T47D (cell line): ENCODE data around the gene SLAMF8.

ENCODE experiments used
- DNase-seq, 2 experiments: peaks; one replicate each; pipeline versions ENCODE4 v3.0.0 to v3.0.0-alpha.2; 2011 to 2012; ENCODE audit warnings: low read depth in 1 of 2, low spot score in 1 of 2
- JUND ChIP-seq: IDR thresholded peaks from 2 replicates; pipeline ENCODE4 v1.6.1; 2012; ENCODE audit warnings: low read depth
- in situ Hi-C: cut with HindIII; loops from 2 replicates; pipeline ENCODE4 v1.10.0; 2016; ENCODE audit warnings: low sequenced_read_pairs, low pct_unique_long_range_greater_than_20kb

SLAMF8 gene

GRCh38 chr1:159798893-159799292, 27.8 kb upstream of the SLAMF8 start:
- in situ Hi-C loops, result loop anchor here (25.0 kb wide), 1 partner anchor 88 kb away; no protein-coding TSS in a partner anchor
- no peak for TF ChIP-seq JUND
- peak; percentile 71 to 93 for DNase-seq

DNA sequence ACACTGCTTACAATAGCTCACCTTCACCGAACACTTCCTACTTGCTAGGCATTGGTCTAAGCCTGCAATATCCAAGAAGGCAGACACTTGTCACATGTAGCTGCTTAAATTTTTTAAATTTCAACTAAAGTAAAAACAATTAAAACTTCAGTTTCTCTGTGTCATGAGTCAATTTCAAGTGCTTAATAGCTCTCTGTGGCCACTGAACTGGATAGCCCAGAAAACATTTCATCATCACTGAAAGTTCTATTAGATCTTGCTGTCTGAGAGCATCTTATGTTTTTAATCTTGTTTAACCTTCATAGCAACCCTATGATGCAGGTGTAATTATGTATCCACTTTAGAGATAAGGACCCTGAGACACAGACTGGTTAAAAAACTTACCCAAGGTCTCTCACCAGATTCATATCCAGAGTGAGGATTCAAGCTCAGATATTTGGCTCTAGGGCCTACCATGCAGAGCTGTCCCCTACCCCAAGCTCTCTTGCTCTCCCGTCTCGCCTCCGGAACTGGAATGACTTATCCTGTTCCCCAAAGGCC, 27.2 kb upstream of the SLAMF8 start:
- no peak for TF ChIP-seq JUND
- in situ Hi-C loops, result loop anchor here (25.0 kb wide), 1 partner anchor 88 kb away; no protein-coding TSS in a partner anchor

DNA sequence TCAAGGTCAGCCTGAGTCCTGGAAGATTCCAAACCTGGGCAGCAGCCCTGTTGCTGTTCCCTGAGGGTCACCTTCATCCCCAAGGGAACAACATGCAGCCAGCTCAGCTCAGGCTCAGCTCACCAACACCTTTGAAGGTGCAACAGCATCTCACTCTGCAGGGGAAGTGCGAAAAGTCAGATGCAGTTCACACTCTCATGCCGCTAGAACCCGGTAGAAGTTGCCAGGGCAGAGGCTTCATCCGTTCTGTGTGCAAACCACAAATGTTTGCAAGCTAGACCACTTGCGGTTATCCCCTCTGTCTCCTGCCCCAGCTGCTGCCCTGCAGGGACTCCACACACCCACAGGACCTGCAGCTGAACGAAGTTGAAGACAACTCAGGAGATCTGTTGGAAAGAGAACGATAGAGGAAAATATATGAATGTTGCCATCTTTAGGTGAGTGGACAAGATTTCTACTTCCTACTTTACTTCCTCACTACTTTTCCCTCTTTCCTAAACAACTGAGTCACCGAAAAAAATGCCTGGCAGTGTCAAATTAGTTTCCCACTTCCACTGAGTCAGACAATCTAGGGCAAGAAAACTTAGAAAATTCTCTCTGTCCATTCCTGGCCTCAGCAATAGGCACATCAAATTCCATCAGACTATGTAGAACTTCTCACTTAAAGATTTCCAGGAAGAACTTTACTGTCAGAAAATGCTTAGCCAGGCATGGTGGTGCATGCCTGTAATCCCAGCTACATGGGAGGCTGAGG, 26.3 kb upstream of the SLAMF8 start:
- in situ Hi-C loops, result no loop called here
- DNase-seq, result no peak

More for the DNA sequence above, 27.2 kb upstream of the SLAMF8 start:
- DNase-seq, result no peak

DNA sequence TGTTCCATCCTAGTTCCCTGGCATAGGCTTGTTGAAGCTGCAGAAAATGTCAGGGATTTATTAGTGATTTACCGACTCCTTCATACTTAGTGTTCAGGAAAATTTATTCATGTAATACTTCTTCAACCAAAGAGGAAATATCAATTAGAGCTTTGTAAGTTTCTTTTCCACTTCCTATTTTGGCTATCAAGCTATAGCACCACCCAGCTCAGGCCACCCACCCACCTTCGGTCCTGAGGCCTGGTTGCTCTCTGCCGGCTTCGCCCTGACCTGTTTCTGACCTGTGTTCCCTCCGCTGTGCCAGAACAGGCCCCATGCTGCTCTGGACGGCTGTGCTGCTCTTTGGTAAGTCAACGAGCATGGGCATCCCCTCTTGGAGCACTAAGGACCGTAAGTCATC, 24.6 kb upstream of the SLAMF8 start, which contains the start of gene FCRL6:
TSS of gene FCRL6 (plus strand) at position 250 of the 400 bp plus-strand sequence. CDS start at position 315, 65 bp downstream.
- no peak for DNase-seq
- in situ Hi-C loops, result no loop called here
- no peak for TF ChIP-seq JUND

More for the DNA sequence above, 26.3 kb upstream of the SLAMF8 start:
- TF ChIP-seq JUND, result no peak

DNA sequence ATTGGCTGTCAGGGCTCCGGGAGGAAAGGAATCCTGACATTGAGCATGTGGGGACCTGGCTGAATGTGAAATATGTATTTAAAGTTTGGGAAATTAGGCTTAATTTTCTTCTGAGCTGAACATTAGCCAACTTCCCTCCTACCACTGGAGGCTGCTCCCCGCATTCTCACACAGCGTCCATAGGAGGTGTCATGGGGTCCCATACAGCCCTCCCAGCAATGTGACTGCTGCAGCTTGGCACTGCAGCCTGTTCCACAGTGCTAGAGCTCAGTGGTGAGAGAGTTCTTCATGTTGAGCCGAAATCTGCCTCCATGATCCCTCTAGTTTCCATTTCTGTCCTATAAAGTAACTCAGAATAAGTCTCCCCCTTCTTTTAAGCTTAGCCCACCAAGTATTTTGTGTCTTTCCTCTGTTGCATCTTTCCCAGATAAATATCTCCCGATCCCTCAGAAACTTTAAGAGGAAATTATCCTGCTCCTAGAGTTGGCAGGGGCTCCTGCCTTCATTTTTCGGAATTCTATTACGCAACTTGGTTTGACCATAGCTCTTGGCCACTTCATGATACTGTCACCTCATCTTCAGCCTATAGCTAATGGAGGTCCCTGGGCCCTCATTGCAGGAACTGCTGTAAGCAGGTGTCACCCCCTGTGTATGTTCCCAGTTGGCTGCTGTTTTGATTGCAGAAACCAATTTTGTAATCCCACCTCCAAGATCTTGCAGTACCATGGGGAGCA, 22.6 kb upstream of the SLAMF8 start:
- no peak for DNase-seq
- no peak for TF ChIP-seq JUND
- in situ Hi-C loops, result no loop called here

- no peak for DNase-seq
- TF ChIP-seq JUND, result no peak
- in situ Hi-C loops, result no loop called here
Measured at GRCh38 chr1:159804924-159805323, 21.7 kb upstream of the SLAMF8 start.

GRCh38 chr1:159815926-159816325, 10.7 kb upstream of the SLAMF8 start:
- TF ChIP-seq JUND, result no peak
- in situ Hi-C loops, result no loop called here
- no peak for DNase-seq

- in situ Hi-C loops, result no loop called here
- peak; percentile 35 to 93 for DNase-seq
- peak; percentile 75 for TF ChIP-seq JUND
Measured at GRCh38 chr1:159817276-159818041, 9.2 kb upstream of the SLAMF8 start.

DNA sequence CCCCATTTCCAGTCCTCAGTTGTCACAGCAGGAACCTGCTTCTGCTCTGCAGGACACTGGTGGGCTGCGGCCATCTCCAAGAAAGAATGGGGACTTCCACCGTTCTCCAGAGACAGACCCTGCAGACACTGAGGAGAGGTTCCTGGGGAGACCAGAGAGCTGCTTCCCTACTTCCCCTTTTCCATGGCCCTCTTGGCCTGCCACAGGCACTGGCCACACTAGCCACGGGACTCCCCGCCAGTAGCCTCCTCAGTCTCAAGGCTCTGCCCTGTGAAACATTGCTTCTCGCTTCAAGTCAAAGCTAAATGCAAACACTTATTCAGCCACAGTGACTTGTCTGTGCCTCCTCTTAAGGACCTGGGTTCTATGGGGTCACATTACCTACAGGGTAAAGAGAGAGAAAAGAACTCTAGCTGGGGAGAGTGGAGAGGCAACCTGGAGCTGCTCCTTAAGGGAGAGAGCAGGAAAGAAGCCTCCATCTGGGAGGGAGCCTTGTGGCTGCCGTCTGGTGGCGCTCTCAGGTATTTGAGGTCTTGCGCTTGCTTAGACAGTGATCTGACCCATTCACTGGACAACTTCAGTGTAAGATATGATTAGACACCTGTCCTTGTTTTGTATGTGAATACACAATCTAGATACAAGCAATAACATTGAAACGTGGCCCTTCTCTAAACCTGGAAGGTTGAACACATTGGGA, 5.4 kb upstream of the SLAMF8 start:
- DNase-seq, result peak in 1 of 2 experiments; percentile 18
- in situ Hi-C loops, result no loop called here

GRCh38 chr1:159823406-159823805, 3.3 kb upstream of the SLAMF8 start:
- in situ Hi-C loops, result no loop called here
- no peak for DNase-seq
- TF ChIP-seq JUND, result no peak

More for the DNA sequence above, 5.4 kb upstream of the SLAMF8 start:
- TF ChIP-seq JUND, result no peak

DNA sequence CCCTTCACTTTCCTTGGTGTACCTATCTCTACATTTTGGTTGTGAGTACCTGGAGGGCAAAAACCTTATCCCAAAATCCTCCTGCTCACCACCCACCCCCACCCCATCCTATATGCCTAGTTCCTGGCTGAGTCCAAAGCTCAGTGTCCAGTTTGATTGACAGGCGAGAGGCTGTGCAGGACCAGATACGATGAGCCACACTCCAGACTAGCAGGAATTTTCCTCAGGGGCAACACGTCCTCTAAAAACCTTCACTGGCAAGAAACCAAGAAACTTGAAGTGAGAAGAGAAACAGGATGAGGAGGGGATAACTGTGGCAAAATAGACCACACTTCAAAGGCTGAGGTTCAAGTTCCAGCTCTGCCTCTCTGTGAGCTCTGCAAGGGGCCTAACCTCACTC, 1.1 kb upstream of the SLAMF8 start:
- in situ Hi-C loops, result no loop called here
- no peak for DNase-seq
- TF ChIP-seq JUND, result no peak

- DNase-seq, result no peak
- no peak for TF ChIP-seq JUND
- in situ Hi-C loops, result no loop called here
Measured at GRCh38 chr1:159827102-159827490, 423 bp downstream of the SLAMF8 start.
